GM12891 (cell line): Measurements from ENCODE around the gene ETNK2.

ENCODE experiments used
- POU2F2 ChIP-seq: IDR thresholded peaks from 2 replicates; pipeline ENCODE4 v1.6.1; 2011; ENCODE audit warnings: low read depth, mild to moderate bottlenecking, control low read depth, low read length, moderate library complexity
- TAF1 ChIP-seq: IDR thresholded peaks from 2 replicates; pipeline ENCODE4 v1.6.1; 2011; ENCODE audit warnings: low read depth, low read length, control low read depth

- TF ChIP-seq TAF1, result no peak
- no peak for TF ChIP-seq POU2F2
Measured at GRCh38 chr1:204149107-204149506, 2.7 kb downstream of the ETNK2 start.
